Prostate gland (tissue), 2 donors: ENCODE measurements around the gene NXPH1. TPM values are rescaled to one million over a fixed set of nuclear protein-coding genes. Genes with fewer than 3 reads are reported as not detected.

ENCODE experiments used
- DNase-seq: peaks from one replicate; pipeline ENCODE4 v3.0.0-alpha.2; 2019; ENCODE audit warnings: low spot score
- H3K27ac ChIP-seq, 2 donors: fragments of 200-600 bp; sonication (generic); 2 replicates each; pipeline ENCODE4 v1.5.1; 2017 to 2019
- H3K27me3 ChIP-seq: fragments of 200-600 bp; sonication (generic); replicated peaks from 2 replicates; pipeline ENCODE4 v1.5.1; 2019; ENCODE audit not compliant: insufficient read depth
- H3K36me3 ChIP-seq, 2 donors: fragments of 200-600 bp; sonication (generic); 1 replicate in 1 of 2; 2 replicates in 1 of 2; pipeline versions ENCODE4 v1.5.1 to v1.8.1; 2017 to 2019
- H3K4me1 ChIP-seq: fragments of 200-600 bp; sonication (generic); replicated peaks from 2 replicates; pipeline ENCODE4 v1.5.1; 2019
- H3K4me3 ChIP-seq, 2 donors: fragments of 200-600 bp; sonication (generic); 2 replicates each; pipeline ENCODE4 v1.5.1; 2017 to 2019
- H3K9me3 ChIP-seq: fragments of 200-600 bp; sonication (generic); 2 replicates; pipeline ENCODE4 v1.5.1; 2017
- POLR2A ChIP-seq: fragments of 450-650 bp; IDR thresholded peaks from one replicate; pipeline ENCODE4 v1.6.1; 2016; ENCODE audit warnings: antibody characterized with exemption, mild to moderate bottlenecking
- POLR2AphosphoS5 ChIP-seq: sonication (generic); formaldehyde crosslinking; IDR thresholded peaks from one replicate; pipeline ENCODE4 v1.6.1; 2017; ENCODE audit warnings: antibody characterized with exemption
- WGBS: methylation state at CpG from one replicate; pipeline ENCODE4 v1.1.5; 2018; 5-methylcytosine and 5-hydroxymethylcytosine counted together
- intact Hi-C: fragments of 100-400 bp; cut with DNase I; formaldehyde crosslinking; loops from one replicate; pipeline ENCODE4 v1.14.2; 2022
- total RNA-seq, 2 donors: library from RNA; depleted of rRNA; stranded (reverse); fragments of >200 nt; gene quantifications; one replicate each; pipeline ENCODE4 v1.1.0, GENCODE V29; 2016
- TF ChIP-seq, protein P1 (sequence below), 4 experiments: fragments of 200-600 bp in 2 of 4; fragments of 450-650 bp in 2 of 4; sonication (generic) in 2 of 4; IDR thresholded peaks; 1 replicate in 3 of 4; 2 replicates in 1 of 4; pipeline ENCODE4 v1.5.1; 2016 to 2019; ENCODE audit warnings: antibody characterized with exemption in 4 of 4, mild to moderate bottlenecking in 2 of 4, moderate library complexity in 2 of 4

The NXPH1 gene
- total RNA-seq, 2 donors from 2014 or later: not detected

DNA sequence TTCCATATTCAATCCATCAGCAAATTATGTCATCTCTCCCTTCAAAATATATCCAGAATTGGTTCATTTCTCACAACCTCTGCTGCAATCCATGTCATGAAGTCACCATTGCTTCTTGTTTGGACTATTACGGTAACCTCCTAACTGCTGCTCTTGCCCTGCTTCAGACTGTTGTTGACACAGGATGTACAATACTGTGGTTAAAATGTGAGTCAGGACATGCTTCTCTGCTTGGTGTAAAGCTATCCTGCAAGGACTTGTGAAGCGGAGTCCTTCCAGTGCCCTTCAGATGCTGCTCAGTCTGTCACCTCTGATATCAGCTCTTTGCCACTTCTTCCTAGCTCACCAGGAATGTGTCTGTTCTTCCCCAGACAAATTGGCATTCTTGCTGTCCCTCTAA is 10.4 kb upstream of the NXPH1 start:
- H3K4me1 ChIP-seq: no peaks in the 10 kb centered on the region
- no peaks in the 10 kb centered on the region for H3K36me3 ChIP-seq
- no peaks in the 10 kb centered on the region for H3K9me3 ChIP-seq
- no peak overlapping the region for H3K4me3 ChIP-seq
- TF ChIP-seq POLR2AphosphoS5 (no peak), POLR2A (no peak)
- TF ChIP-seq, protein P1, sequence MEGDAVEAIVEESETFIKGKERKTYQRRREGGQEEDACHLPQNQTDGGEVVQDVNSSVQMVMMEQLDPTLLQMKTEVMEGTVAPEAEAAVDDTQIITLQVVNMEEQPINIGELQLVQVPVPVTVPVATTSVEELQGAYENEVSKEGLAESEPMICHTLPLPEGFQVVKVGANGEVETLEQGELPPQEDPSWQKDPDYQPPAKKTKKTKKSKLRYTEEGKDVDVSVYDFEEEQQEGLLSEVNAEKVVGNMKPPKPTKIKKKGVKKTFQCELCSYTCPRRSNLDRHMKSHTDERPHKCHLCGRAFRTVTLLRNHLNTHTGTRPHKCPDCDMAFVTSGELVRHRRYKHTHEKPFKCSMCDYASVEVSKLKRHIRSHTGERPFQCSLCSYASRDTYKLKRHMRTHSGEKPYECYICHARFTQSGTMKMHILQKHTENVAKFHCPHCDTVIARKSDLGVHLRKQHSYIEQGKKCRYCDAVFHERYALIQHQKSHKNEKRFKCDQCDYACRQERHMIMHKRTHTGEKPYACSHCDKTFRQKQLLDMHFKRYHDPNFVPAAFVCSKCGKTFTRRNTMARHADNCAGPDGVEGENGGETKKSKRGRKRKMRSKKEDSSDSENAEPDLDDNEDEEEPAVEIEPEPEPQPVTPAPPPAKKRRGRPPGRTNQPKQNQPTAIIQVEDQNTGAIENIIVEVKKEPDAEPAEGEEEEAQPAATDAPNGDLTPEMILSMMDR (IDR thresholded peaks at IDR 0.05): no peak
- no peak overlapping the region for H3K27ac ChIP-seq
- no peak for DNase-seq
- WGBS: 63% methylated on average over 2 of the region's 2 CpGs
- intact Hi-C loops: loop anchor here (5.0 kb wide), 1 partner anchor 1994 kb away; no protein-coding TSS in a partner anchor
- no peaks in the 10 kb centered on the region for H3K27me3 ChIP-seq

- H3K4me1 ChIP-seq: no peaks in the 10 kb centered on the region
- H3K36me3 ChIP-seq: no peaks in the 10 kb centered on the region
- no peak overlapping the region for H3K27ac ChIP-seq
- no peak for DNase-seq
- H3K27me3 ChIP-seq: no peaks in the 10 kb centered on the region
- 98% methylated on average over 1 of the region's 1 CpG for WGBS
- no peak overlapping the region for H3K4me3 ChIP-seq
- H3K9me3 ChIP-seq: no peaks in the 10 kb centered on the region
- TF ChIP-seq POLR2AphosphoS5 (no peak), POLR2A (no peak)
- TF ChIP-seq, protein P1 (IDR thresholded peaks at IDR 0.05): no peak
- intact Hi-C loops: no loop called here
These were observed 8.2 kb upstream of the NXPH1 start for GRCh38 chr7:8425223-8425622.

DNA sequence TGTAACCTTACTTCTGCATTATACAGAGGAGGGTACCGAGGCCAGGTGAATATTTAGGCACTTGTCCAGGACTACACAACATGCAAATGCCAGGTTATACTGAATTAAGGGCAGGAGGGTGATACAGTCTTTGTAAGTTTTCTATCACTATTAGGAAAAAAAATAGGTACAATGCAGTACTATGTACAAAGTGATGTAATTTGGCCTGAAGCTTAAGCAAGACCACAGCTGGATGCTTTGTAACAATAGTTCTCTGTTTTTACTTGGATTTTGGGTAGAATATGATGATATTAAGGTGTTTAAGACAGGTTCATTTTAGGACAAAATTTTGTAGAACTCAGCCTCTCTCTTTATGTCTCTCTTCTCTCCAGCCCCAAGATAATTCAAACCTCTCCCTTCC is 2.8 kb upstream of the NXPH1 start:
- 78% methylated on average over 1 of the region's 1 CpG for WGBS
- peaks cover 23% of the 10 kb centered on the region for H3K27me3 ChIP-seq

DNA sequence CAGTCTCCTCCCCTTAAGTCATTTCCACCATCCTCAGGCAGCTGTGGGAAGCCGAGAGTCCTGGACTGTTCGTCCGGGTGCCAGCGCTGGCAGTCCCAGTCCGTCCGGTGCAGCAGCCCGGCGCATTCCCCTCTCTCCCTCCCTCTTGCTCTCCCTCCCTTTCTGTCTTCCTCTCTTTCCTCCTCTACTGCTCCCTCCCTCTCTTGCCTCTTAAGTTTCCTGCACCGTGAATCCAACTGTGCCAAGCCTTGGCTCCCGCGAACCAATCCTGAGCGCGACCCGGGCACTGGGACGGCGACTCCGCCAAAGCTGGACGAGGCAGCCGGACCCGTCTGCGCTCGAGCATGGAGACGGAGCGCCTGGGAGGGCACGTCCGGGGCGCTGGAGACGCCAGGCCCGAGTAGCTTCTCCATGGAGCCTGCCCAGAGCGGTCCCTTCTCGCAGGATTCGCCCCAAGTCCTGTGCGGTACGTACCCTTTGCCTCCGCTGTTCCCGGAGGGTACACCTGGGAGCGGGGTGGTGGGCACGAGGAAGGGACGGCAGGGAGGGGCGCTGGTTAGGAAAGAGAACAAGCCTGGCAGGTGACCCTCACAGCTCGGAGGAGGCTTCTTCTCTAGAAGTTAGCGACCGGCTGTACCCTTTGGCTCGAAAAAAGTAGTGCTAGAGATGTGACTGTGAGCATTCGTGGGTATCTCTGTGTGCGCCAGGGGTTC is 1.0 kb downstream of the NXPH1 start:
- H3K27me3 ChIP-seq: peaks cover 38% of the 10 kb centered on the region

More for the DNA sequence above, 2.8 kb upstream of the NXPH1 start:
- H3K4me3 ChIP-seq: no peak overlapping the region
- H3K27ac ChIP-seq: no peak overlapping the region
- TF ChIP-seq, protein P1 (IDR thresholded peaks at IDR 0.05): no peak
- TF ChIP-seq POLR2A (no peak), POLR2AphosphoS5 (no peak)
- intact Hi-C loops: no loop called here
- H3K36me3 ChIP-seq: no peaks in the 10 kb centered on the region
- H3K4me1 ChIP-seq: no peaks in the 10 kb centered on the region
- no peaks in the 10 kb centered on the region for H3K9me3 ChIP-seq
- no peak for DNase-seq

More for the DNA sequence above, 1.0 kb downstream of the NXPH1 start:
- H3K36me3 ChIP-seq: no peaks in the 10 kb centered on the region
- no peaks in the 10 kb centered on the region for H3K4me1 ChIP-seq
- H3K27ac ChIP-seq: no peak overlapping the region
- TF ChIP-seq POLR2A: no peak
- TF ChIP-seq POLR2AphosphoS5: no peak
- TF ChIP-seq, protein P1 (IDR thresholded peaks at IDR 0.05): no peak
- WGBS: 2% methylated on average over 46 of the region's 46 CpGs
- DNase-seq: no peak
- H3K9me3 ChIP-seq: no peaks in the 10 kb centered on the region
- intact Hi-C loops: no loop called here
- H3K4me3 ChIP-seq: no peak overlapping the region
